Natural killer cell treated with Interleukin-12 subunit alpha and Interleukin-12 subunit beta and Interleukin-15 and Interleukin-18, amount 100 ng/mL, for 72 hours (primary cell): ENCODE data around the gene GABRA5. TPM values are rescaled to one million over a fixed set of nuclear protein-coding genes. Genes with fewer than 3 reads are reported as not detected.
A peak's percentile ranks its signal among the peaks of the same experiment; 100 is the strongest.

Experiments used
- ATAC-seq, 2 donors: fragments of 150-1000 bp; cut with Tn5 transposase in 1 of 2; sonication (Bioruptor Pico), chemical (Tn5 transposase) in 1 of 2; 2 replicates each; pipeline ENCODE4 v1.10.0; 2021
- DNase-seq: peaks from one replicate; pipeline ENCODE4 v3.0.0; 2022; ENCODE audit warnings: low spot score
- H3K27ac Mint-ChIP-seq, 2 donors: 1 replicate in 1 of 2; 2 replicates in 1 of 2; pipeline ENCODE4 v1.8.0; 2022; ENCODE audit warnings: mixed read lengths in 2 of 2, mild to moderate bottlenecking in 1 of 2, moderate library complexity in 1 of 2
- H3K27me3 Mint-ChIP-seq, 2 donors: 1 replicate in 1 of 2; 2 replicates in 1 of 2; pipeline ENCODE4 v1.8.0; 2022; ENCODE audit warnings: mixed read lengths in 2 of 2
- H3K36me3 Mint-ChIP-seq: one replicate; pipeline ENCODE4 v1.8.0; 2022; ENCODE audit warnings: mixed read lengths
- H3K4me1 Mint-ChIP-seq, 2 donors: 1 replicate in 1 of 2; 2 replicates in 1 of 2; pipeline ENCODE4 v1.8.0; 2022; ENCODE audit warnings: low read depth in 2 of 2, mixed read lengths in 2 of 2, mild to moderate bottlenecking in 1 of 2
- H3K4me3 Mint-ChIP-seq: one replicate; pipeline ENCODE4 v1.8.0; 2022; ENCODE audit warnings: mixed read lengths
- H3K9me3 Mint-ChIP-seq: 2 replicates; pipeline ENCODE4 v1.8.0; 2022; ENCODE audit warnings: mixed read lengths
- total RNA-seq, 2 donors: library from RNA; stranded (reverse); gene quantifications; one replicate each; pipeline ENCODE4 v1.2.3, GENCODE V29; 2022

GABRA5 gene
- total RNA-seq, 2 donors from 2014 or later, result not detected

DNA sequence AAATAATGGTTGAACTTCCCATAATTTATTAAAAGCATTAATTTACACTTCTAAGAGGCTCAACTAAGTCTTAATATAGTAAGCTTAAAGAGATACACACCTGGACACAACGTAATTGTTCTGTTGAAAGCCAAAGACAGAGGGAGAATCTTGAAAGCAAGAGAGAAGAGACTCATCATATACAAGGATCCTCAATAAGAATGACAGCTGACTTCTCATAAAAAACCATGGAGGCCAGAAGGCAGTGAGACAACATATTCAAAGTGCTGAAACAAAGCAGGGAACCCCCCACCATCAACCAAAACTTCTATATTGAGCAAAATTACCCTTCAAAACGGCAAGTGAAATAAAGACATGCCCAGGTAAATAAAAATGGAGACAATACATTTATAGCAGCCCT lies 87.5 kb downstream of the GABRA5 start:
- DNase-seq (no peak), ATAC-seq (no peak)
- Mint-ChIP-seq H3K27ac (no peak overlapping the region), H3K36me3 (no peaks in the 10 kb centered on the region), H3K4me3 (no peak overlapping the region), H3K4me1 (no peaks in the 10 kb centered on the region), H3K9me3 (peaks cover 13% of the 10 kb centered on the region), H3K27me3 (no peaks in the 10 kb centered on the region)

DNA sequence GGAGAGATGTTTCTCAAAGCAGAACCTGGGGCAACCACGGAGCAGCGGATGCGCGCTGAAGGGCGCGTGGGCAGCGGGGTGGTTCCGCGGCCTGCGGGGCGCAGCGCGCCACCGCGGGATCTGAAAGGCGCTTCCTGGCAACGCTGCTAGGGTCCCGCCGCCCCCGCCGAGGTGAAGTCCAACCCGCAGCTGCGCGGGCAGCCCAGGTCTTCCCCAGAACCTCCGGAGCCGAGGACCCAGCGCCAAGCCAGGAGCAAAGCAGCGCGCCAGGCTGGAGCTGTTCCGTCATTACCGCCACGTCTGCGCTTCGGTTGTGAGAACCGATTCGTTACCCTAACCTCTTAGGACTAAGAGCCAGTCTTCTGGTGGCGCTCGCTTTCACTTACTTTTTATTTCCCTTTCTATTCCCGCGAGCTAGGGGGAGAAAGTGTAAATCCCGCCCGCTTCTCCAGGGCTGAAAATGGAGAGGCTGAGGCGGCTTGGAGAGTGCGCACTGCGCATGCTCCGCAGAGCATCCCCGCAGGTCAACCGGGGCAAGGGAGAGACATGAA lies 100.9 kb downstream of the GABRA5 start:
- ATAC-seq (no peak), DNase-seq (no peak)
- Mint-ChIP-seq H3K4me3 (no peak overlapping the region), H3K36me3 (no peaks in the 10 kb centered on the region), H3K4me1 (no peaks in the 10 kb centered on the region), H3K27me3 (peaks cover 0 to 7% of the 10 kb centered on the region in 2 donors), H3K27ac (no peak overlapping the region), H3K9me3 (no peaks in the 10 kb centered on the region)

DNA sequence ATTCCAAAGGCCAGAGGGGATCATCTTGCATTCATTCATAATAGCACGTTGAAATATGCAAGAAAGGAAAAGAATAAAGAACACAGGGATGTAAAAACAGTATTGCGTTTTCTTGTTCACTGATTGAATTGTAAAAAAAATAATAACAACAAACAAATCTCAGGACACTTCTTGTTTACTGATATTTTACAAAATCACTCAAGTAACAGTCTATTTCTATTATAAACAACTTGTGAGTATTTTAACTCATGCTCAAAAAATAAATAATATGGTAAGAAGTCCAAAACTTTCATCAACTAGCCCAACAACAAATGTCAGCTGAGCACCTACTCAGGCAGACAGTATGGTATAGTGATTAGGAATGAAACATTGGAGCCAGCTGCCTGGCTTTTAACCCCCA lies 101.9 kb downstream of the GABRA5 start:
- Mint-ChIP-seq H3K27me3 (peaks cover 0 to 7% of the 10 kb centered on the region in 2 donors), H3K4me1 (no peaks in the 10 kb centered on the region), H3K9me3 (no peaks in the 10 kb centered on the region), H3K27ac (no peak overlapping the region), H3K36me3 (no peaks in the 10 kb centered on the region), H3K4me3 (no peak overlapping the region)
- no peak for ATAC-seq
- no peak for DNase-seq

DNA sequence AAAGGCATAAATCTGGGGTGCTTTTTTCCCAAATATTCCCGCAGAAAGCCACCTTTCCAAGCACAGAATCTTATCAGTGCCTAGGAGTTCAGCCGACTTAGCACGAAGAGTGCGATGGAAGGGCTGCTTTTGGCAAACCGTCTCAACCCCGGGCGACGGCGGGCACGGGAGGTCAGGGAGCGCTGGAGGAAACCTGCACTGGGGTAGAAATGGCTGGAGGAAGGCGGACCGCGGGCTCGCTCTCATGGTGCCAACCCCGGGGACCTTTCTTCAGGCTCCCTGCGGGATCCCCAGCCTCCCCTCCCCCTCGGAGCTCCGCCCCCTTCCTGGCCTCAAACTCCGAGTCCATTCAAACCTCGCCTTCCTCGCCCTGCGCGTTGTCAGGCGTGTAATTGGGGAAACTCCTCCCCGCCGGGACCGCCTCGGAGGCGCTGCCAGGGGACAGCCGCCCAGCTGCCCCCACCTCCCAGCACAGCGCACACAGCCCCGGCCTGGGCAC lies 103.9 kb downstream of the GABRA5 start, which contains the start of gene GABRG3:
Gene GABRG3, plus strand, starts transcription at position 470 of the 499 bp plus-strand sequence.
- no peaks in the 10 kb centered on the region for H3K9me3 Mint-ChIP-seq

DNA sequence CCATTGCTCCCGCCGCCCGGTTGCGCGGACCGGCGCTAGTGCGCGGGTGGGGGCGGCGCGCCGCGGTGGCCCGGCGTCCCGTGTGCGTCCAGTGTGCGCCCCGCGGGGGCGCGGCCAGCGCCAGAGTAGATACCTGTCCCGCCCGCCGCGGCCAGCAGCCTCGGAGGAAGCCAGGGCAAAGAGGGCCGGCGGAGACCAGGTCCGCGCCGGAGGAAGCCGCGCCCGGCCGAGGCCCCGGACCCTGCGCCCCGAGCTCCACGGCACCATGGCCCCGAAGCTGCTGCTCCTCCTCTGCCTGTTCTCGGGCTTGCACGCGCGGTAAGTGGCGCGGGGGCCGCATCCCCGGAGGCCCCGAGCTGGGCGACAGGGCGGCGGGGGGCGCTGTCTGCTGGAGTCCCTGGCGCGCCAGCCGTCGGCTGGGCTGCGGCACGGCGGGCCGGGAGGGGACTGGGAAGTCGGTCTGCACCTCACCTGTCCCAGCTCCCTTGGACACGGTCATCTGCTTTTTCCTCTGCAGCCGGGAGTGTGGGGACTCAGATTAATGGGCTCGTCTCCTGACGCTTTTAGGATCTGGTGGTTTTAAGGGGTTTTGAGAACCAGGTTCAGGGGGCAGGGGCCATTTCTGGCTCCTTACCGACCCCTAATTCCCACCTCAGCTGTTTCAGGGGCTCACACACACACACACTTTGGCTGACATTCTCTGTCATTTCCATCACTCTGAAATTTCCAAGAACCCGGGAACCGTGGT lies 104.6 kb downstream of the GABRA5 start:
- Mint-ChIP-seq H3K27ac (no peak overlapping the region), H3K4me3 (no peak overlapping the region), H3K36me3 (no peaks in the 10 kb centered on the region), H3K9me3 (no peaks in the 10 kb centered on the region), H3K4me1 (no peaks in the 10 kb centered on the region), H3K27me3 (peaks cover 0 to 7% of the 10 kb centered on the region in 2 donors)
- ATAC-seq (peak in 1 of 2 donors; percentile 9), DNase-seq (no peak)

More for the DNA sequence above, 103.9 kb downstream of the GABRA5 start, which contains the start of gene GABRG3:
- Mint-ChIP-seq H3K27ac (no peak within 1 kb of the TSS), H3K4me3 (no peak within 1 kb of the TSS), H3K36me3 (no peaks in the 10 kb centered on the region), H3K4me1 (no peaks in the 10 kb centered on the region), H3K27me3 (peaks cover 0 to 7% of the 10 kb centered on the region in 2 donors)
- no peak for DNase-seq
- ATAC-seq, result peak in 1 of 2 donors; percentile 24

DNA sequence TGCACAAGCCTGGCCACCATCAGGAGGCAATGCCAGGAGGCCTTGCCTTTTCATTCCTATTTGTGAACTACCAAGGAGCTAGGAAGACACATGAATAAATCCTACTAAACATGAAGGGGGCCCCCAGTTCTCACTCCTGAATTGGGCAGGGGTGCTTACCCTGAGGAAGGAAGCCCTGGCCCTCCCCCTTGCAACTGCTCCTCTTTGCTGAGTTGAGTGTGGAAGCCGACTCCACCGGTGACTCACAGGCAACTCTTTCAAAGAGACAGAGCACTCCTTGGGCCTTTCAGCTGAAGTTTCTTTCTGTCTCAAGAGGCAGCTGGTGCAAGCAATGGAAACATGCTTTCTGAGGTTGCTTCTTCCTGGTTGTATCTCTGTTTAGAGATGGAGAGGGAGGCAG lies 105.8 kb downstream of the GABRA5 start:
- Mint-ChIP-seq H3K27ac (no peak overlapping the region), H3K27me3 (peaks cover 0 to 7% of the 10 kb centered on the region in 2 donors), H3K36me3 (no peaks in the 10 kb centered on the region), H3K4me1 (no peaks in the 10 kb centered on the region), H3K4me3 (no peak overlapping the region), H3K9me3 (no peaks in the 10 kb centered on the region)
- no peak for ATAC-seq
- no peak for DNase-seq

DNA sequence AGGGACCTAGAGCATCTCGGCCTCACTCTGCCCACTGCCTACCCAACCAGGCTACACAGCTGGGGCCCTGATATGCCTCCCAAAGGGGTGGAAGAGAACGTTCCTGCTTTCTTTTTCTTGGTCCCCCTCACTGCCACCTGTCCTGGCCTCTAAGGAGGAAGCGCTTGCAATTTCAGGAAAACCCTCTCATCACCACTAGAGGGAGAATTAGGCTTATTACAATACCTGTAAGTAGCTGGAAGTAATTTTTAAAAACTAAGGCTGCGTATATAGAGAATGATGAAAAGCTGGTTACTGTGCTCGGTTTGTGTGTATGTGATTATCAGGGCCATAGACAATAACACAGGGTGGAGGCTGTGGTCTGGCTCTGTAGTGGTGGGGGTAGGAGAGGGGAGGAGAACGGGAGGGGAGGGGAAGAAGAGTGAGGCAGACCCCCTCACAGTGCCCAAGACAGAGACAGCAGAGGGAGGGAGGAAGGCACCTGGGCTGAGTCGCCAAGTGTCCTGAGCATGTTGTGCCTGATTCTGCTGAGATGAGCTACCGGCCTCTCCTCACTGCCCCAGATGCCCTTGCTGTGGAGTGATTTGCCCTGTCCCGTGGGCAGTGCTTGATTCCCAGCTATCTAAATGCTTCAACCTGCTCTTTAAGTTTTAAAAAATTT lies 107.4 kb downstream of the GABRA5 start:
- H3K9me3 Mint-ChIP-seq, result no peaks in the 10 kb centered on the region
- ATAC-seq, result no peak
- no peaks in the 10 kb centered on the region for H3K4me1 Mint-ChIP-seq
- no peak overlapping the region for H3K4me3 Mint-ChIP-seq
- H3K36me3 Mint-ChIP-seq, result no peaks in the 10 kb centered on the region
- no peak overlapping the region for H3K27ac Mint-ChIP-seq
- no peak for DNase-seq
- H3K27me3 Mint-ChIP-seq, result peaks cover 0 to 7% of the 10 kb centered on the region in 2 donors

DNA sequence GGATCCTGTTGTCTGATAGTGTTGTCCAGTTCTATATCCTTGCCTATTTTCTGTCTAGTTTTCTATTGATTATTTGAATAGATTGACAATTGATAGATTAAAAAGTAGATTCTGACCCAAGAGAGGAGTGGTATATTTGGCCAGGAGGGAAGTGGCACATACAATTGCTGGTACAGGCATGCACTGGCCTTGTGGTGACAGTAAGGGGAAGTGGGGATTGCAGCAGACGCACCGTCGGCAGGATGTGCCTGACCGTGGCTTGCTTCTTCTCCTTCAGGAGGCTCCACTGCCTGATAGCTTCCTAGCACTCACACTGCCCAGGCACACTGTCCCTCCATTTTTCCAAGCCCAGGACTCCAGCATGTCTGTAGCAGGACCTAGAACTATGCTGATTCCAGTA lies 114.6 kb downstream of the GABRA5 start:
- no peak for DNase-seq
- ATAC-seq, result no peak
- Mint-ChIP-seq H3K4me1 (no peaks in the 10 kb centered on the region), H3K27me3 (no peaks in the 10 kb centered on the region), H3K36me3 (no peaks in the 10 kb centered on the region), H3K9me3 (no peaks in the 10 kb centered on the region), H3K4me3 (no peak overlapping the region), H3K27ac (no peak overlapping the region)

DNA sequence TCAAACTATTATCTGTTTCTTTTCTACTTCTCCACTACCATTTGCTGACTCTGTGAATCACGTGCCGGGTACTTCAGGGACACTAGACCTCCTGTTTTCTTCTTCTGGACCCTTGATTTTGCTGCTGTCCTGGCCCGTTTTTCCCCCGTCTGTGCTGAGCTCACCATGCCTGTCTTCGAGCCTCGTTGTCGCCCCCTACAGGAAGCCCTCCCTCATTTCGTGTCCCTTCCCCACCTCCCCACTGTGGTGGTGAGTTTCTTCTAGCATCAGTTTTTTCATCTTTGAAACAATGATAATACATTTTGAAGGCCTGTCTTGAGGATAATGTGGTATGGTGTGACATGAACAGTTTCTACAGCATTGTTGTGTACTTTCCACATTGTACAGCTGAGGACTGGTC lies 117.0 kb downstream of the GABRA5 start:
- Mint-ChIP-seq H3K4me3 (no peak overlapping the region), H3K9me3 (peaks cover 3% of the 10 kb centered on the region), H3K27me3 (no peaks in the 10 kb centered on the region), H3K27ac (no peak overlapping the region), H3K36me3 (no peaks in the 10 kb centered on the region), H3K4me1 (no peaks in the 10 kb centered on the region)
- DNase-seq, result no peak
- no peak for ATAC-seq

DNA sequence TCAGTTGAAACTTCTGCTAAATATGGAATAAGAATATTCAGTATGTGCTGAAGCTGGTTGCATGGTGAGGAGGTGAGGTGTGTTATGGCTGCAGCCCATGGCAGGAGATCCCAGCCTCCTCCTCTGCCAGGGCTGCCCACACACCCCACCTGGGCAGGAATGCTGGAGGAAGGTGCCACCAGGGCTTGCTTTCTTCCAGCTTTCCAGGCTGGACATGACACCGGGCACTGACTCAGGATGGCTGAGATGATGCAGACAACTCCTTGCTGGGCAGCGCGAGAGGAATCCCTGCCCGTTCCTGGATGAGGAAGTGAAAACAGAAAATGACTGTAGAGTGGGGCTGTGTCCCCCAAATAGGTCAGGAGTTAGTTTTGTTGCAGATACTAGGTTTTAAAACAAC lies 118.2 kb downstream of the GABRA5 start:
- H3K27ac Mint-ChIP-seq, result no peak overlapping the region
- H3K4me3 Mint-ChIP-seq, result no peak overlapping the region
- H3K4me1 Mint-ChIP-seq, result no peaks in the 10 kb centered on the region
- H3K27me3 Mint-ChIP-seq, result no peaks in the 10 kb centered on the region
- ATAC-seq (no peak), DNase-seq (no peak)
- peaks cover 3% of the 10 kb centered on the region for H3K9me3 Mint-ChIP-seq
- no peaks in the 10 kb centered on the region for H3K36me3 Mint-ChIP-seq

DNA sequence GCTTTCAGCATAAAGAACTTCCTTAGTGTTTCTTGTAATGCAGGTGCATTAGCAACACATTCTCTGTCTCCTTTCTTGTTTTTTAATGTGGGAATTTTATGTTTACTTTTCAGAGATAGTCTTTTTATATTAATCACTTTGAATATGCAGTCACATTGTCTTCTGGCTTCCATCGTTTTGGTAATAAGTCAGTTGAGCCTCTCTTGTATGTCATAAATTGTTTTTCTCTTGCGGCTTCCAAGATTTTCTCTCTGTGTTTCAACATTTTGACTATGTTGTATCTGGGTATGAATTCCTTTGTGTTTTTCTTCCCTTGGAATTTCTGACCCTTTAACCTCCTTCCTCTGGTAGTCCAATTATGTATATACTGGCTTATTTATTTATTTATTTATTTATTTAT lies 129.4 kb downstream of the GABRA5 start:
- no peaks in the 10 kb centered on the region for H3K27me3 Mint-ChIP-seq
- no peak overlapping the region for H3K4me3 Mint-ChIP-seq
- H3K9me3 Mint-ChIP-seq, result peaks cover 20% of the 10 kb centered on the region
- ATAC-seq (no peak), DNase-seq (no peak)
- H3K27ac Mint-ChIP-seq, result no peak overlapping the region
- H3K36me3 Mint-ChIP-seq, result no peaks in the 10 kb centered on the region
- no peaks in the 10 kb centered on the region for H3K4me1 Mint-ChIP-seq
